PC-3 (cell line): Measurements from ENCODE around the gene FGFR2.

ENCODE experiments used
- EZH2 ChIP-seq: fragments of 300-600 bp; sonication (generic); IDR thresholded peaks from one replicate; pipeline ENCODE4 v1.6.1; 2017; ENCODE audit warnings: antibody characterized with exemption, mild to moderate bottlenecking, low read length; ENCODE audit not compliant: unreplicated experiment
- EZH2phosphoT487 ChIP-seq: fragments of 300-600 bp; sonication (generic); IDR thresholded peaks from 2 replicates; pipeline ENCODE4 v1.6.1; 2018; ENCODE audit warnings: mild to moderate bottlenecking, antibody characterized with exemption, low read length, borderline replicate concordance
- TF ChIP-seq, protein P1 (sequence below): fragments of 300-600 bp; sonication (generic); conservative IDR thresholded peaks from 2 replicates; pipeline ENCODE4 v1.5.1; 2017; ENCODE audit warnings: antibody characterized with exemption, low read depth, mild to moderate bottlenecking, low read length

- TF ChIP-seq, protein P1, sequence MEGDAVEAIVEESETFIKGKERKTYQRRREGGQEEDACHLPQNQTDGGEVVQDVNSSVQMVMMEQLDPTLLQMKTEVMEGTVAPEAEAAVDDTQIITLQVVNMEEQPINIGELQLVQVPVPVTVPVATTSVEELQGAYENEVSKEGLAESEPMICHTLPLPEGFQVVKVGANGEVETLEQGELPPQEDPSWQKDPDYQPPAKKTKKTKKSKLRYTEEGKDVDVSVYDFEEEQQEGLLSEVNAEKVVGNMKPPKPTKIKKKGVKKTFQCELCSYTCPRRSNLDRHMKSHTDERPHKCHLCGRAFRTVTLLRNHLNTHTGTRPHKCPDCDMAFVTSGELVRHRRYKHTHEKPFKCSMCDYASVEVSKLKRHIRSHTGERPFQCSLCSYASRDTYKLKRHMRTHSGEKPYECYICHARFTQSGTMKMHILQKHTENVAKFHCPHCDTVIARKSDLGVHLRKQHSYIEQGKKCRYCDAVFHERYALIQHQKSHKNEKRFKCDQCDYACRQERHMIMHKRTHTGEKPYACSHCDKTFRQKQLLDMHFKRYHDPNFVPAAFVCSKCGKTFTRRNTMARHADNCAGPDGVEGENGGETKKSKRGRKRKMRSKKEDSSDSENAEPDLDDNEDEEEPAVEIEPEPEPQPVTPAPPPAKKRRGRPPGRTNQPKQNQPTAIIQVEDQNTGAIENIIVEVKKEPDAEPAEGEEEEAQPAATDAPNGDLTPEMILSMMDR = no peak
- no peak for TF ChIP-seq EZH2phosphoT487
- TF ChIP-seq EZH2 = no peak
Measured at GRCh38 chr10:121436281-121436629, 162.0 kb downstream of the FGFR2 start.
